Measurements from ENCODE around the gene ABTB2.
"Not testable (repeated sequence)": the region's sequence is repeated elsewhere in the genome, so short reads cannot be mapped to it uniquely, and the experiment has no call there.

ABTB2 gene

DNA sequence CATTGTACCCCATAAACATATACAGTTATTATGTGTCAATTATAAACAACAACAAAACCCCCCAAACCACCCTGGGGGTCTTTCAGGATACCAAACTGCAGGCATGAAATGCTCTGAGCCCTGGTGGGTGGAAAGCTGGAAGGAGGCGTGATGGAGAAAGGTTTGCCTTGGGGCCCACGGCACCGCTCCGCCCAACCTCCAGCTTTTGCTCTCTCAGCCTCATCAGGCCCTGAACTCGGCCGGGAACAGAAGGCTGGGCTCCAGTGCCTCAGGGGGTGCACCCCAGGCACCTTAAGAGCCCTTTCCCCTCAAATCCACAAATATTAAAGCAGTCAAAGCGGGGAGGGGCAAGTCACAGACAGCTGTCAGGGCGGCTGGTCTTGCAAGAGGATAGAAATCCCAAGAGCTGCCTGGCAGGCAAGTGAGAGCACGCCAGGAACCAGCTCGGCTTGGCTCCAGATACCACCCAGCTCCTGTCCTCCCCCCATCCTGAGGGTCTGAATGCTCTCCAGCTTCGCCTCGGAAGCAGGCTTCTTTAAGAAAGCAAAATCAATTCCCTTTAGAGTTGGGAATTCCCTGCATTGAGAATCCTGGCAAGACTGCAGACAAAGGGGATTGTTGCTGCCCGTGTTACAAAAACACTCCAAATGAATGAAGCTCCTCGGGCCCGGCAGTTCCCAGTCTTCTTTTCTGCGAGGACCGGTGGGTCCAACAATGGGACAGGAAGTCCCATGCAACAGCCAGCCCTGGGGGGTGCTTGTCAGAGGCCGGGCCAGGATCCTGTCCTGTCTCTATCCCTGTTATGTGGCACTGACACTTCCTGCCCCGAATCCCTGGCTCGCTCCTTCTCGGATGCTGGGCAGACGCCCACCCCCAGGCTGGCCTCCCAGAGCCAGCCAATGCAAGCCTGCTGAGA lies 171.6 kb downstream of the ABTB2 start:
- DNase-seq (ENCODE audit: low read depth): no peak

GRCh38 chr11:34184505-34185015 lies 173.2 kb downstream of the ABTB2 start:
- DNase-seq (ENCODE audit: low read depth): no peak

DNA sequence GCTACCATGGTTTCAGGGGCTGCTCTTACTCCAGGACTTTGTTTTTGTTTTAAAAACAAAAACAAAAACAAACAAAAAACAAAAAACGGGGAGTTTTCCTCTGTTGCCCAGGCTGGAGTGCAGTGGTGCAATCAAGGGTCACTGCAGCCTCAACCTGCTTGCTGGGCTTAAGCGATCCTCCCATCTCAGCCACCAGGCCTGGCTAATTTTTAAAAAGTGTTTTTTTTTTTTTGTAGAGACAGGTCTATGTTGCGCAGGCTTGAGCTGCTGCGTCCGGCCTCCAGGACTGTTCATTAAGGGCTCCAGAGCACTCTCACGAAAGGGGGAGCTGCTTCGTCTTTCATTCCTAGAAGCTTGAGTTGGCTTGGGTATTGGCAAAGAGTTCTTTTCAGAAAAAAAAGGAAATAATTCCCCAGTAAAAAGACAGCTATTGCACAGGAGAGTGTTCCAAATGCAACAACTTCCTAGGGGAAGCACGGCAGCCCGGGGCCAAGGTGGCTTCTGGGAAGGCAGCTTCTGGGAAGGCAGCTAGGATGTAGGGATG lies 173.9 kb downstream of the ABTB2 start:
- no peak for DNase-seq (ENCODE audit: low read depth)

GRCh38 chr11:34182921-34183685 lies 174.7 kb downstream of the ABTB2 start:
- no peak for DNase-seq (ENCODE audit: low read depth)

GRCh38 chr11:34182425-34182824 lies 175.4 kb downstream of the ABTB2 start:
- DNase-seq (ENCODE audit: low read depth): no peak

- no peak for DNase-seq (ENCODE audit: low read depth)
Observed at GRCh38 chr11:34181856-34182405, 175.9 kb downstream of the ABTB2 start.

DNA sequence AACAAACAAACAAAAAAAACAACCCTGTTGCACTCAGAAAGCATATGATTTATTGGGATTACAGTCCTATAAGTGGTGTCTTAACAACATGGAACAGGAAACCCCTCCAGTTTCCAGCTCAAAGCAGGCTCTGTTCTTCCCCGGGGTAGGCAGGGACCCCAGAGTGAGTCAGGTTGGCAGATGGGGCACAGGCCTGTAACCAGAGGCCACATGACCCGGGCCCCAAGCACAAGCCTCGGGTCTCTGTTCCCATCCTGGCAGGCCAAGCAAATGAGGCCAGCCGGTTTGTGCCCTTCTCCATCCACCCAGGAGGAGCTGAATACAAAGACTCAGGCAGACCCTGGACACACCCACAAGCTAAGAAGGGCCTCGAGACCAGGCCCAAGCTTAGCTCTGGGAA lies 176.6 kb downstream of the ABTB2 start:
- no peak for DNase-seq (ENCODE audit: low read depth)

GRCh38 chr11:34180814-34181165 lies 177.0 kb downstream of the ABTB2 start:
- not testable (repeated sequence) for DNase-seq (ENCODE audit: low read depth)

DNA sequence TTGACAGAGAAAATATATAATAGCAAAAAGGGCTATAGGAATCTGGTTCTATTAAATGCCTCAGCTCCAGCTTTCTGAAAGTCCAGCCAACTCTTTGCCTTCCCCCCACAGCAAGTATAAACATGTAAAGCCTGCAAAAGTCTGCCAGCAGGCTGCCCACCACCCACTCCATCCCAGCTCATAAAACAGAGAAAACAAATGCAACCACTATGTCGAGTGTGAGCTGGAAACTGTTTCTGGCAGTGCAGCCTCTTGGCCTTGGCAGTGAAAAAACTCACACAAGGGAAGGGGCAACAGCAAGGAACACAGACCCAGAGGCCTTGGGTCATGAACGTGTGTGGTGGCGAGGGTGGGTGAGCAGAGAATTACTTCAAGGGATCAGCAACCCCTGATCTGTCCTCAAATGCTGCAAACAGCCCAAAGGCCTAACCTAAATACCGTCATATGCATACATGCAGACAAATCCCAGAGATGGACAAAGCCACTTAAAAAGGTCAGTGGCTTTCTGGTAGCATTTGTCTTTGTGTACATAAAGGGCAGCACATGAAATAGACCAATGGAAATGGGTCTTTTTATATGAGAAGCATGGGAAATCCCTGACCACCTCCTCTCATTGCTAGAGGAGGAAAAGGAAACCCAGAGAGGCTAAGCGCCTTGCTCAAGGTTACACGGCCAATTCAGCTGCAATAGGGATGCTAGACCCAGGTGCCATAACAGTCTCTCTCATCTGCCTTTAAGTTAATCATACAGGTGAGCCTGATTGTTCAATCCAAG lies 177.6 kb downstream of the ABTB2 start:
- no peak for DNase-seq (ENCODE audit: low read depth)

- no peak for DNase-seq (ENCODE audit: low read depth)
Observed at GRCh38 chr11:34179026-34179675, 178.7 kb downstream of the ABTB2 start.

DNA sequence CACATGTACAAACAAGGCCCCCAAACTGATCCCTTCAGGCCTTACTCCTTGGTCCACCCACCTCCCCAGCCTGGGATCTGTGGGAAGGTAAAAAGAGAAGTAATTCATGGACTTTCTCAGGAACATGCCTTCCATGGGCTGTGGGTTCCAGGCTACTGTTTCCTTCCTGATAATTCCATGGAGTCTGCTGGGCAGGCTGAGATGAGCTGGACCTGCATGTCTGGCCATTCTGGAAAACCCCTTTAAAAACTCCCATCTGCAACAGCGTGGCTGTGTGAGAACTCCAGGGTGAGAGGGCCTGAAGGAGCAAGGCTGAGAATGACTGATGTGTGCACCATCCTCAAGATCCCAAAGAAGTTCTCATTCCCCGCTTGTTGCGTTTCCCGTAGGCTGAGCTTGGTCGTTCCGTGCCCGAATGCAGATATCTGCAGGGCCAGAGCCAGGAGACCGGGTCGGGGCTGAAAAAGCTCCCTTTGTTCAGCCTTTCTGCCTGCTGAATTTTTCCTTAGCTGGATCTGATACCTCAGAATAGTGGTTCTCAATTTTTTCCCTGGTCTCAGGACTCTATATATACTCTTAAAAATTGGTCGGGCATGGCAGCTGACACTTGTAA lies 179.5 kb downstream of the ABTB2 start:
- DNase-seq (ENCODE audit: low read depth): no peak

DNA sequence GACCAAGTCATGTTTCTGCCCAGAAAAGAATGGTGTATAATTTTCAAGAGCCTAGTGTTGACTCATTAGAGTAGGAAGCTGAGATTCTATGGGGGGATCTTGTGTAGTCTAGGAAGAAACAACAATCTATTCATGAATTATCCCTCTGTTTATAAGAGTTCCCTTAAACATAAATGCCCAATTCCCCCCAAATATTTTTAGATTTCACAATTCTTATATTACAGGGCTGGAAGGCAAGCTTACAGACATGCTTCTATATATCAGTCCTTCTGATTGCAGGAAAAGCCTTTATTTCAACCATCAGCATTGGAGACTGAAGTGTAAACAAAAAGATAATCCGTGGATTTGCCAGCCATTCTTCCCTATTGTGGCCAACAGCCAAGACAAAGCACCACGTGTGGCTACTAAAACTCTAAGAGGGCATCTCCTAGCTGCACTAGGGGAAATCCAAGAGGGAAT lies 181.0 kb downstream of the ABTB2 start:
- DNase-seq (ENCODE audit: low read depth): no peak

DNA sequence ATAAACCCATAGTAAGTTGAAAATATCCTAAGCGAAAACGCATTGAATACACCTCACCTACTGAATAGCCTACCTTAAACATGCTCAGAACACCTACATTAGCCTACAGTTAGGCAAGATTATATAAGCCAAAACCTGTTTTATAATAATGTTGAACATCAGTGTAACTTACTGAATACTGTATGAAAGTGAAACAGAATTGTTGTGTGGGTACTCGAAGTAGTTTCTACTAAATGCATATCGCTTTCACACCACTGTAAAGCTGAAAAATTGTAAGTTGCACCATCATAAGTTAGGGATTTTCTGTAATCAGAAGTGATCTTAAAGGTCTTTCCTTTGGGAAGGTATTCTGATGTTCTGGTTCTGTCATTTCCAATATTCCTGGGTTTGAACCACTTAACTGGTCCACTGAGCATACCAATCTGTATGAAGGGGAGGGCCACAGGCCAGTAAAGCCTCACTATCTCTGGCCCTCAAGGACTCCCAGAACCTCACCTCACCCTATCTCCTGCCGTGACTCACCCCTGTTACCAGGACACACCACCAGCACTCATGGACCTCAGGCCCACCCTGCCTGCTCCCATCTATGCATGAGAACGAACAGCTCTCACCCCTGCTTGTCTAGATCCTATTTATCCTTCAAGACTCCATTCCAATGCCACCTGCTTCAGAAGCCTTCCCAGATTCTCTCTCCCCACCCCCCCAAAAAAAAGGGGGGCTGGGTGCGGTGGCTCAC lies 182.4 kb downstream of the ABTB2 start:
- DNase-seq (ENCODE audit: low read depth): no peak

- peak; percentile 46 for DNase-seq (ENCODE audit: low read depth)
Observed at GRCh38 chr11:34174412-34175041, 183.3 kb downstream of the ABTB2 start.

GRCh38 chr11:34173050-34173449 lies 184.8 kb downstream of the ABTB2 start:
- no peak for DNase-seq (ENCODE audit: low read depth)

- DNase-seq (ENCODE audit: low read depth): no peak
Observed at GRCh38 chr11:34169686-34170085, 188.1 kb downstream of the ABTB2 start.

DNA sequence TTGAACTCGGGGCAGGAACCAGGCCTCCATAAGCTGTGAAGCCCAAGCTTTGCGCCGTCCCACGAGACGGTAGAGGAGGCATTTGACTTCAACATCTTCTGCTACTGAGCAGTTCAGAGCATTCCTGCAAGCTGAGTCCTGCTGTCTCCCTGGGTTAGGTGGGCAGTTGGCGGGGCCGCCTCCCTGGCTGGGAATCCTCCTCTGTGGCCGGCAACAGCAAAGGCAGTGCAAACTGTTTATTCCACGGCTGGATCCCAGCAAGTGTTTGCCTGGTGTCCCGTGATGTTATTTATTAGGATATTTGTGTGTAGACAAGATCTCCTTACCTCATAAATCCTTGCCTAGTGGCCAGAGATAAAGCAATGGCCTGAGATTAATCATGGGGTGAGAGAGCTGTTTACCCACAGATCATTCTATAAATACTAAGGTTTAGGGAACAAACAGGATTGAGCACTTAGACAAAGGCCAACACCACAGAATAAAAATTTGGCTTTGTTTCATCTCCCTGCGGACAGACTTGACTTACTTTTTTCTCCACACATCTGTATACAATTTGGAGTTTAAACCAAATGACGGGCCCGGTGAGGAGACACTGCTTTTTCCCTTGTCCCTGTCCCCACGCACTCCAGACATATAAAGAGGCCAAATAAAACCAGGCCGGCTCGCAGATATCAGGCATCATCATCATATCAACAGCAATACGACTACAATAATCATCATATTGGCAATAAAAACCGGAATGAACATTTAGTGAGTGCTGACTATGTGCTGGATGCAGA lies 189.0 kb downstream of the ABTB2 start:
- no peak for DNase-seq (ENCODE audit: low read depth)

DNA sequence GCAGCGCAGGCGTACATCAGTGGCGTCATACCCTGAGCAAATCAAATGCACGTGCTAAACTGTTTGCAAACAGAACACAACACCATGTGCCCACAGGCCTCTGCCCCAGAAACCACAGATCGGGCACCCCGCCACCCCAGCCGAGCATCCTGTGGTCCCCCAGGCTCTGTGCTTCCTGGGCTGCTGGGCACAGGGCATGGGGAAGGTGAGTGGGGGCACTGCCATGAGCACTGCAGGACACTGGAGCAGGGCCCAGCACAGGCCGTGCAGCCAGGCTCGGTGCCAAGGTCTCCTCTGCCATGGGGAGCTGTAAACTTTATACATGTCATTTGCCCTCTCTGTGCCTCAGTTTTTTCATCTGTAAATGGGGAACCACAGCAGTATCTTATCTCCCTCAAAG lies 189.8 kb downstream of the ABTB2 start:
- DNase-seq (ENCODE audit: low read depth): no peak

Measured in T-helper 22 cell (primary cell).